Hepatocyte (in vitro differentiated cells): ENCODE data around the gene CACHD1.

Experiments used
- CTCF ChIP-seq: fragments of 200-600 bp; sonication (generic); IDR thresholded peaks from 2 replicates; pipeline ENCODE4 v1.5.1; 2016; ENCODE audit warnings: antibody characterized with exemption, mild to moderate bottlenecking; ENCODE audit not compliant: poor library complexity
- EZH2 ChIP-seq: fragments of 200-600 bp; sonication (generic); IDR thresholded peaks from 2 replicates; pipeline ENCODE4 v1.6.1; 2016; ENCODE audit warnings: antibody characterized with exemption, mild to moderate bottlenecking, borderline replicate concordance

GRCh38 chr1:64490213-64490818 is 20.4 kb downstream of the CACHD1 start:
- TF ChIP-seq CTCF, result peak; percentile 8
- no peak for TF ChIP-seq EZH2
